Measurements from ENCODE around the gene STRN3.

GRCh38 chr14:30943694-30944093, 82.5 kb downstream of the STRN3 start:
- TF ChIP-seq CTCF (IDR thresholded peaks at IDR 0.05): no peak
- TF ChIP-seq POLR2A (IDR thresholded peaks at IDR 0.05): no peak
